Colonic mucosa (tissue), 4 donors: Measurements from ENCODE around the gene FMNL1. TPM values are rescaled to one million over a fixed set of nuclear protein-coding genes. Genes with fewer than 3 reads are reported as not detected.
A peak's percentile ranks its signal among the peaks of the same experiment; 100 is the strongest.

Experiments
- DNase-seq: peaks from one replicate; pipeline ENCODE4 v3.0.0-alpha.2; 2020
- H3K27ac ChIP-seq: fragments of 200-600 bp; one replicate; pipeline ENCODE4 v1.8.0; 2021
- H3K27me3 ChIP-seq: fragments of 200-600 bp; one replicate; pipeline ENCODE4 v1.8.0; 2021
- H3K36me3 ChIP-seq: fragments of 200-600 bp; one replicate; pipeline ENCODE4 v1.8.0; 2021
- H3K4me1 ChIP-seq: fragments of 200-600 bp; one replicate; pipeline ENCODE4 v1.8.0; 2021; ENCODE audit warnings: mild to moderate bottlenecking
- H3K4me3 ChIP-seq: fragments of 200-600 bp; one replicate; pipeline ENCODE4 v1.8.0; 2021
- H3K9ac ChIP-seq, 2 donors: one replicate each; pipeline ENCODE4 v1.7.0; 2013; ENCODE audit warnings: control low read depth in 2 of 2, low read depth in 2 of 2, low read length in 2 of 2
- H3K9me3 ChIP-seq: fragments of 200-600 bp; one replicate; pipeline ENCODE4 v1.8.0; 2021
- intact Hi-C: fragments of 100-400 bp; cut with DNase I; formaldehyde crosslinking; loops from one replicate; pipeline ENCODE4 v1.14.1; 2022
- total RNA-seq, 2 donors: library from RNA; stranded (reverse); fragmentation: NEBNext Ultra II Directional in 1 of 2; extraction: Animal tissue kit (Norgen Biotek cat#: 25700) in 1 of 2; gene quantifications; one replicate each; pipeline ENCODE4 v1.2.1, GENCODE V29; 2021
- TF ChIP-seq, protein P1 (sequence below): fragments of 200-600 bp; IDR thresholded peaks from one replicate; pipeline ENCODE4 v1.8.0; 2022; ENCODE audit warnings: antibody characterized with exemption, mild to moderate bottlenecking
- donor health status: healthy.
- donor health status: DM: no; HTN: no; CAD: no.
- donor health status: DM: no; HTN: no; CAD: no.

FMNL1 gene
- total RNA-seq, 2 donors from 2014 or later: 6.8 to 8.4 TPM

DNA sequence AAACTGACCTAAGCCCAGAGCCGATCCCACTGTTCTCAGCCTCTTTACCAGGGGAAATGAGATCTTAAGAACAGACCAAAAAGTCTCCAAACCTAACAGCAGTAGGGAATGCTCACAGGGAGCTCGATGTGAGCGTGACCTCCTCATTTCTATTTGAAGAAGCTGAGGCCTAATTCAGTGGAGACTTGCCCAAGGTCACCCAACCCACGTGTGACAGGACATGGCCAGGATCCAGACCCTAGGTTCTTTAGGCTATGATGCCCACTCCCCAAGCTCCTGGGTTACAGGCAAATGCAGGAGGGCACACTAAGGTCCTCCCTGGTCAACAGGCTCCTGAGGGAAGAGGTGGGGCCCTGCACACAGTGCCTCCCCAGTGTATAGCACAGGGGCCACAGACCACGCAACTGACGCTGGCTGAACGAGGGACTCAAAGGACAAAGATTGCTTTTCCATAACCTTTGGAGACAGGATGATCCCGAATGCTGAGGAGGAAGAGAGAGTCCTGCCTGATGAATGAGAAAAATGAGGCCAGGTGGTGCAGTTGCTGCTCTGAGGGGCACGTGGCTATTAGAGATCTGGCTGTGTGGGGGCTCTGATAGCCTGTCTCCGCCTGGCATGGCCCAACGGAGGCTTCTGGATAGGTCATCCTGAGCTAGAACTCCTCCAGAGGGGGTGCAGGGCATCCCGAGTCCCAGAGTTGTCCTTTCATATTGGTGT, 71.2 kb downstream of the FMNL1 start:
- peak overlapping the region; percentile 29 for H3K27ac ChIP-seq
- intact Hi-C loops: no loop called here

GRCh38 chr17:45293413-45294211, 71.9 kb downstream of the FMNL1 start:
- peaks cover 8% of the 10 kb centered on the region for H3K36me3 ChIP-seq
- intact Hi-C loops: no loop called here
- peak overlapping the region; percentile 29 for H3K27ac ChIP-seq
- peak overlapping the region in 1 of 2 donors; percentile 4 for H3K9ac ChIP-seq
- no peaks in the 10 kb centered on the region for H3K9me3 ChIP-seq
- TF ChIP-seq, protein P1, sequence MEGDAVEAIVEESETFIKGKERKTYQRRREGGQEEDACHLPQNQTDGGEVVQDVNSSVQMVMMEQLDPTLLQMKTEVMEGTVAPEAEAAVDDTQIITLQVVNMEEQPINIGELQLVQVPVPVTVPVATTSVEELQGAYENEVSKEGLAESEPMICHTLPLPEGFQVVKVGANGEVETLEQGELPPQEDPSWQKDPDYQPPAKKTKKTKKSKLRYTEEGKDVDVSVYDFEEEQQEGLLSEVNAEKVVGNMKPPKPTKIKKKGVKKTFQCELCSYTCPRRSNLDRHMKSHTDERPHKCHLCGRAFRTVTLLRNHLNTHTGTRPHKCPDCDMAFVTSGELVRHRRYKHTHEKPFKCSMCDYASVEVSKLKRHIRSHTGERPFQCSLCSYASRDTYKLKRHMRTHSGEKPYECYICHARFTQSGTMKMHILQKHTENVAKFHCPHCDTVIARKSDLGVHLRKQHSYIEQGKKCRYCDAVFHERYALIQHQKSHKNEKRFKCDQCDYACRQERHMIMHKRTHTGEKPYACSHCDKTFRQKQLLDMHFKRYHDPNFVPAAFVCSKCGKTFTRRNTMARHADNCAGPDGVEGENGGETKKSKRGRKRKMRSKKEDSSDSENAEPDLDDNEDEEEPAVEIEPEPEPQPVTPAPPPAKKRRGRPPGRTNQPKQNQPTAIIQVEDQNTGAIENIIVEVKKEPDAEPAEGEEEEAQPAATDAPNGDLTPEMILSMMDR: no peak
- peaks cover 46% of the 10 kb centered on the region for H3K4me1 ChIP-seq
- no peak overlapping the region for H3K4me3 ChIP-seq
- no peaks in the 10 kb centered on the region for H3K27me3 ChIP-seq
- peak; percentile 79 for DNase-seq

More for the DNA sequence above, 71.2 kb downstream of the FMNL1 start:
- Histone ChIP-seq H3K9ac (peak overlapping the region in 1 of 2 donors; percentile 4), H3K9me3 (no peaks in the 10 kb centered on the region), H3K4me3 (no peak overlapping the region), H3K27me3 (no peaks in the 10 kb centered on the region), H3K4me1 (peaks cover 46% of the 10 kb centered on the region), H3K36me3 (peaks cover 8% of the 10 kb centered on the region)
- TF ChIP-seq, protein P1: no peak
- no peak for DNase-seq

DNA sequence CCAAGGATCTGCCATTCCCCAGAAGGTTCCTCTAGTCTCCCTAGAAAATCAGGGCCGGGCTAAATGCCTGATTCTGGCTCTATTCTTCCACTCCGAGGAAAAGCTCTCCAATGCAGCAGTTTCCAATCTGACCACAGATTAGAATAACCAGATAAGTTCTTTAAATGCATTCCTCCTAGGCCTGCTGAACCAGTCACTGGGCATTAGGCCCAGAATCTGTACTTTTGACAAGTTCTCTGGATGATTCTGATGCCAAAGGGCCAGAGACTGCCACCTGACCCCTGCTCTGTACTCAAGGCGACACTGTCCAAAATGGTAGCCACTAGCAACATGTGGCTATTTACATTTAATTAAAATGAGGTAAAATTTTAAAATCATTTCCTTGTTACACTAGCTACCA, 72.8 kb downstream of the FMNL1 start:
- DNase-seq: no peak
- H3K4me1 ChIP-seq: peaks cover 46% of the 10 kb centered on the region
- H3K36me3 ChIP-seq: no peaks in the 10 kb centered on the region
- H3K9ac ChIP-seq: no peak overlapping the region
- no peaks in the 10 kb centered on the region for H3K9me3 ChIP-seq
- intact Hi-C loops: no loop called here
- H3K4me3 ChIP-seq: no peak overlapping the region
- peak overlapping the region; percentile 29 for H3K27ac ChIP-seq
- TF ChIP-seq, protein P1: no peak
- no peaks in the 10 kb centered on the region for H3K27me3 ChIP-seq

- Histone ChIP-seq H3K9ac (peak overlapping the region in 1 of 2 donors; percentile 48), H3K4me1 (peaks cover 46% of the 10 kb centered on the region), H3K36me3 (no peaks in the 10 kb centered on the region), H3K9me3 (no peaks in the 10 kb centered on the region), H3K27me3 (no peaks in the 10 kb centered on the region), H3K4me3 (no peak overlapping the region), H3K27ac (peak overlapping the region; percentile 80)
- TF ChIP-seq, protein P1: no peak
- intact Hi-C loops: no loop called here
- DNase-seq: no peak
Measured at GRCh38 chr17:45296003-45296832, 74.5 kb downstream of the FMNL1 start.

DNA sequence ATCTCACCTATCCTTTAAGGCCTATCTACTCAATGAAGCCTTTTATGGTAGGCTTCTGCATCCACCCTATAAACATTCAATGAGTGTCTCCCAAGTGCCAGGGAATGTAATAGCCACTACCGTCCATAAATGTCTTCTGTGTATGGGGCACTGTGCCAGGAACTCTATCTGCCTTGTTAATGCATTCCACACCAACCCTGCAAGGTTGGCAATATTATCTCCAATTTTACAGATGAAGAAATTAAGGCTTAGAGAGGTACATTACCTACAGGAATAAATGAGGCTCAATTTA, 75.1 kb downstream of the FMNL1 start:
- Histone ChIP-seq H3K36me3 (no peaks in the 10 kb centered on the region), H3K4me3 (no peak overlapping the region), H3K9ac (no peak overlapping the region), H3K27me3 (no peaks in the 10 kb centered on the region), H3K4me1 (peaks cover 46% of the 10 kb centered on the region), H3K9me3 (no peaks in the 10 kb centered on the region), H3K27ac (peak overlapping the region; percentile 80)
- TF ChIP-seq, protein P1: no peak
- peak; percentile 79 for DNase-seq
- intact Hi-C loops: no loop called here
